Bronchial epithelial cell (primary cell): ENCODE measurements around the gene EIF2AK3. TPM values are rescaled to one million over a fixed set of nuclear protein-coding genes. Genes with fewer than 3 reads are reported as not detected.
A peak's percentile ranks its signal among the peaks of the same experiment; 100 is the strongest.
"Not testable (repeated sequence)": the region's sequence is repeated elsewhere in the genome, so short reads cannot be mapped to it uniquely, and the experiment has no call there.

Experiments used
- DNase-seq: peaks from one replicate; pipeline ENCODE4 v3.0.0-alpha.2; 2010; ENCODE audit warnings: low read depth
- FAIRE-seq: peaks from 2 replicates; lab custom pipeline; 2011; peaks lifted over from hg19 to GRCh38; lab: Jason Lieb, UNC
- H3K27me3 ChIP-seq: 2 replicates; pipeline ENCODE4 v1.5.1; 2011; ENCODE audit warnings: low read length; ENCODE audit not compliant: control insufficient read depth, insufficient read depth
- H3K36me3 ChIP-seq: 2 replicates; pipeline ENCODE4 v1.5.1; 2011; ENCODE audit warnings: low read length; ENCODE audit not compliant: control insufficient read depth, insufficient read depth
- H3K4me3 ChIP-seq: 2 replicates; pipeline ENCODE4 v1.5.1; 2011; ENCODE audit warnings: mild to moderate bottlenecking, low read depth, low read length, control low read depth
- total RNA-seq: library from RNA; depleted of rRNA; stranded (reverse); fragments of >200 nt; gene quantifications from 2 replicates; pipeline ENCODE4 v1.2.1, GENCODE V29; 2014
- TF ChIP-seq, protein P1 (sequence below): IDR thresholded peaks from 2 replicates; pipeline ENCODE4 v1.5.1; 2011; ENCODE audit warnings: mild to moderate bottlenecking, moderate library complexity, low read length, control low read depth, inconsistent platforms; ENCODE audit not compliant: insufficient read depth, severe bottlenecking

The EIF2AK3 gene
- total RNA-seq, 1 donor from 2014 or later, result 29.7 TPM

DNA sequence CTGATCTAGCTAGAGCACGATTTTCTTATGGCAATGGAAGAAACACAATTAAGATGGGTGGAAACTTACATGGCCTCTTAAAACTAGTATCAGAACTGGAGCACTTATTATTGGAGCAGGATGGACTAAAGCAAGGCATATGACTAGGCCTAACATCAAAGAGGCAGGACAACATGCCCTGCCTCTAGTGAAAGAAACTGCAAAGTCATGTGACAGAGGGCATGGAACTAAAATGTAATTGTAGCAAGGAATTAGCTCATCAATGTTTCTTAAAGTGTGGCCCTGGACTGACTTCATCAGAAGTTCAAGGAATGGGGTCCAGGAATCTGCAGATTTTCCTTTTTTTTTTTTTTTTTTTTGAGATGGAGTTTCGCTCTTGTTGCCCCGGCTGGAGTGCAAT is 5.3 kb upstream of the EIF2AK3 start:
- DNase-seq (no peak), FAIRE-seq (no peak)
- no peaks in the 10 kb centered on the region for H3K27me3 ChIP-seq
- TF ChIP-seq, protein P1, sequence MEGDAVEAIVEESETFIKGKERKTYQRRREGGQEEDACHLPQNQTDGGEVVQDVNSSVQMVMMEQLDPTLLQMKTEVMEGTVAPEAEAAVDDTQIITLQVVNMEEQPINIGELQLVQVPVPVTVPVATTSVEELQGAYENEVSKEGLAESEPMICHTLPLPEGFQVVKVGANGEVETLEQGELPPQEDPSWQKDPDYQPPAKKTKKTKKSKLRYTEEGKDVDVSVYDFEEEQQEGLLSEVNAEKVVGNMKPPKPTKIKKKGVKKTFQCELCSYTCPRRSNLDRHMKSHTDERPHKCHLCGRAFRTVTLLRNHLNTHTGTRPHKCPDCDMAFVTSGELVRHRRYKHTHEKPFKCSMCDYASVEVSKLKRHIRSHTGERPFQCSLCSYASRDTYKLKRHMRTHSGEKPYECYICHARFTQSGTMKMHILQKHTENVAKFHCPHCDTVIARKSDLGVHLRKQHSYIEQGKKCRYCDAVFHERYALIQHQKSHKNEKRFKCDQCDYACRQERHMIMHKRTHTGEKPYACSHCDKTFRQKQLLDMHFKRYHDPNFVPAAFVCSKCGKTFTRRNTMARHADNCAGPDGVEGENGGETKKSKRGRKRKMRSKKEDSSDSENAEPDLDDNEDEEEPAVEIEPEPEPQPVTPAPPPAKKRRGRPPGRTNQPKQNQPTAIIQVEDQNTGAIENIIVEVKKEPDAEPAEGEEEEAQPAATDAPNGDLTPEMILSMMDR, result no peak
- no peak overlapping the region for H3K4me3 ChIP-seq
- H3K36me3 ChIP-seq, result no peaks in the 10 kb centered on the region

DNA sequence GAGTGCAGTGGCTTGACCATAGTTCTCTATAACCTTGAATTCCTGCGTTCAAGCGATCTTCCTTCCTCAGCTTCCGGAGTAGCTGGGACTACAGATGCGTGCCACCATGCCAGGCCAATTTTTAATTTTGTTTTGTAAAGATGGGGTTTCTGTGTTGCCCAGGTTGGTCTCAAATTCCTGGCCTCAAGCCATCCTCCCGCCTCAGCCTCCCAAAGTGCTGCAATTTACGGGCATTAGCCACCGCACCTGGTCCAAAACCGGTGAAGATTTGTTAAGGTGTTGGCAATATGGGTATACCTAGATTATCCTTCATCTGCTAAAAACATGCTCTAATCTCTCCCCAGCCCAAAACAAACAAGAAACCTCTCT is 1.3 kb upstream of the EIF2AK3 start:
- H3K4me3 ChIP-seq, result peak overlapping the region; percentile 55
- TF ChIP-seq, protein P1, result no peak
- DNase-seq (no peak), FAIRE-seq (no peak)
- no peaks in the 10 kb centered on the region for H3K27me3 ChIP-seq
- H3K36me3 ChIP-seq, result no peaks in the 10 kb centered on the region

DNA sequence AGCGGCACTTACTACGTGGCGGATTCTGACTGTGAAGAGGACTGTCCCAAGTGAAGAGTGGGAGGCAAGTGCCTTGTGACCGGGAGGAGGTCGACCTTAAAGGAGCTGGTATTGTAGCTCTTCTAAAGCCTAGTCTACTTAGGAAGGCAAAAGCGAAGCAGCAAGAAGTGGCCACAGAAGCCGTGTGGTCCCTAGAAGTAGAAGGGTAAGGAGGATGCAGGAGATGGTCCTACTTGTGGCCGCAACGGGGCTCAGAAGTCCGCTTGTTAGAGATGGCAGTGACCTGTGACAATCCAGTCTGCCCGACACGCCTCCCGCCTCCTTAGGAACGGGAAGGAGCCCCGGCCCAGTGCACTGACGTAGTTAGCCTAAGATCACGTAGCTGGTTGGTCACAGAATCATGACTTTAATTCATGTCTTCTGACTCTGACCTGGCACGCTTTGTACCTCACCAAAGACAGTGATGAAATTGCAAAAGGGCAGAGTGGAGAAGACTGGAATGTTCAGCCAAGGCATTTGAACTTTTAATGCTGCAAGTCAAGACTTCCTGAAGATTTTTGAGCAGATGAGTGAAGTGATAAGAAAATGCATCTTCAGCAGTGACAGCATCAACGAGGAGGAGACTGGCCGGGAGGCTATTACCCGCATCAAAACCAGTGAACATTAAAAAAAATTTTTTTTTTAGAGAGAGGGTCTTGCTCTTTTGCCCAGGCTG is 749 bp upstream of the EIF2AK3 start:
- FAIRE-seq (no peak), DNase-seq (peak; percentile 89)
- Histone ChIP-seq H3K36me3 (no peaks in the 10 kb centered on the region), H3K4me3 (peak overlapping the region; percentile 55), H3K27me3 (no peaks in the 10 kb centered on the region)
- TF ChIP-seq, protein P1, result no peak

DNA sequence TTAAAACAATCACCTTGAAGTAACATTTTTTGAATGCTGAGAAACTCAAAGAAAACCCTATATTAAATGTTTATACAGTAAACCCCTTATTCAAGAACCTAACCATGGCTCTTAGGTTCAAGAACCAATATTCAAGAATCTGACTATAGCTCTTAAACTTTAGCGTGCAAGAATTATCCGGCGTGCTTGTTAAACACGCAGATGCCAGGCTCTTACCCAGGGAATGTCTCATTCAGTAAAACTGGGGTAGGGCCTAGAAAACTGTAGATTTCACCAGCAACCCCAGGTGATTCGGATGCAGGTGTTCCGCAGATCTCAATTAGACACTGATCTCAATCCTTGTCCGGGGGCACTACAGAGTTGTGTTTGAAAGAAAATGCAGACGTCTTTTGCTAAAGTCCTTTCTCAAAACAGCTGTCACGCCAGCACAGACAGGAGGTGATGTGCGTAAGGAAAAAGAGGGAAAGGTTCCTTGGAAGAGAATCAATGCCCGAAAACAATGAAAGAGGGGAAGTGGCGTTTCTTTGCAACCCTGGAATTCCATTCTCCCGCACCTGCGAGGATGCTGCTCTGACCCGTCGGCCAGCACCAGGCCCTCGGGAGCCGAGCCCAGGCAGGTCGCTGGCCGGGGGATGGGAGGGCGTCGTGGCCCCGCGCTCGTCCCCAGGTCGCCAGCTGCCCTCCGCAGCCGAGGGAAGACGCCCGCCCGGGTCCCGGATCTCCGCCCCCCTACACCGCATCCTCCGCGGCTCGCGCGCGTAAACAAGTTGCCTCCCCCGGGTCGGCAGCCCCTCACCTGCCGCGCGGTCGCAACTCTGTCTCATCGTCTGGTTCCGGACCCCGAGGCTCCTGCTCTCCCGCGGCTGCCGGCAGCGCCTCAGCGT is 851 bp downstream of the EIF2AK3 start:
- no peaks in the 10 kb centered on the region for H3K36me3 ChIP-seq
- DNase-seq (no peak), FAIRE-seq (no peak)
- no peaks in the 10 kb centered on the region for H3K27me3 ChIP-seq
- TF ChIP-seq, protein P1, result no peak
- peak overlapping the region; percentile 70 for H3K4me3 ChIP-seq

DNA sequence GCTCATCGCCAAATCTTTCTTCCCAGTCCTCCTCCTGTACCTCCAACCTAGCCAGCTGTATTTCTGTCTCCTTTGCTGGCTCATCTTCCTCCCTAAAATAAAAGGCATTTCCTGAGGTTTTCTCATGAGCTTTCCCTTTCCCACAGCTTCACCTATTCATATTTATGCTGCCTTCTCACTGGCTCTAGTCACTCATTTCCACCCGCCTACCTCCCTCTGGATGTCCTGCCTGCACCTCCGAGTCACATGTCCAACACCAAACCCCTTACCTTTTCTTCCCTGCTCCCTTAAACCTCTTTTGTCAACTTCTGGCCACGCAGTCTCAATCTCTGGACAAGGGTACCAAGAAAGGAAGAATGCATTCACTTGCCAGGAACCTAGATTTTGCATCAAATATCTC is 2.8 kb downstream of the EIF2AK3 start:
- Histone ChIP-seq H3K4me3 (no peak overlapping the region), H3K27me3 (no peaks in the 10 kb centered on the region), H3K36me3 (no peaks in the 10 kb centered on the region)
- DNase-seq (no peak), FAIRE-seq (no peak)
- TF ChIP-seq, protein P1, result no peak

DNA sequence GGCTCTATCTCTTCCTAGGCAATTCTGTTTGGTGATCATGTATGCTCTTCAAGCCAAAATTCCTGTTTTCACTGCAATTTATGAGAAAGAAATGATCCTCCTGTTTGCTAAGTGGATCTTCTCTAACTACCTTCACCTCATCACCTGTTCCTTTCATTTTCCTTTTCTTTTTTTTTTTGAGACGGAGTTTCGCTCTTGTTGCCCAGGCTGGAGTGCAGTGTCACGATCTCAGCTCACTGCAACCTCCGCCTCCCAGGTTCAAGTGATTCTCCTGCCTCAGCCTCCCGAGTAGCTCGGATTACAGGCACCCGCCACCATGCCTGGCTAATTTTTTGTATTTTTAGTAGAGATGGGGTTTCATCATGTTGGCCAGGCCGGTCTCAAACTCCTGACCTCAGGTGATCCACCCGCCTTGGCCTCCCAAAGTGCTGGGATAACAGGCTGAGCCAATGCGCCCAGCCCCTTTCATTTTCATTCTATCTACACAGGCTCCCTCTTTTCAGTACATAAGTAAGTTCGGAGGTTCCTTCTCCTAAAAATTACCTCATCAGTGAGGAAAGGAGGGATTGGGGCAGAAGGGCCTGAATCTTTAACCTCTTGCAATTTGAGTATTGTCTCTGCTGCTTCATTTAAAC is 3.3 kb downstream of the EIF2AK3 start:
- H3K4me3 ChIP-seq, H3K36me3 ChIP-seq, FAIRE-seq, DNase-seq, H3K27me3 ChIP-seq: not testable (repeated sequence)
